NOMO-1 treated with dmso at 0.1 percent for 144 hours (cell line): Measurements from ENCODE around the gene SYF2.

Experiments
- DNase-seq: peaks from one replicate; lab custom pipeline; 2025; ENCODE audit not compliant: unreplicated experiment; lab: John Stamatoyannopoulos, UW

The SYF2 gene

GRCh38 chr1:25185409-25186160 lies 46.7 kb downstream of the SYF2 start:
- no peak for DNase-seq

GRCh38 chr1:25184001-25184762 lies 48.1 kb downstream of the SYF2 start:
- DNase-seq: no peak

GRCh38 chr1:25183126-25183980 lies 48.9 kb downstream of the SYF2 start:
- DNase-seq: no peak

- DNase-seq: no peak
Measured at GRCh38 chr1:25182629-25183028, 49.7 kb downstream of the SYF2 start.

- DNase-seq: no peak
Measured at GRCh38 chr1:25180996-25181395, 51.3 kb downstream of the SYF2 start.

- DNase-seq: no peak
Measured at GRCh38 chr1:25178917-25179561, 53.3 kb downstream of the SYF2 start.

GRCh38 chr1:25174730-25175612 lies 57.3 kb downstream of the SYF2 start:
- no peak for DNase-seq

GRCh38 chr1:25174363-25174729 lies 58.0 kb downstream of the SYF2 start:
- no peak for DNase-seq

- no peak for DNase-seq
Measured at GRCh38 chr1:25173809-25174340, 58.4 kb downstream of the SYF2 start.
